Endodermal cell (in vitro differentiated cells): Measurements from ENCODE around the gene ZNRF3. TPM values are rescaled to one million over a fixed set of nuclear protein-coding genes. Genes with fewer than 3 reads are reported as not detected.
"Not testable (repeated sequence)": the region's sequence is repeated elsewhere in the genome, so short reads cannot be mapped to it uniquely, and the experiment has no call there.

Experiments used
- DNase-seq: peaks from one replicate; pipeline ENCODE4 v3.0.0-alpha.2; 2017
- H3K27ac ChIP-seq: 2 replicates; pipeline ENCODE4 v1.5.1; 2013; ENCODE audit warnings: mild to moderate bottlenecking, low read depth, low read length, moderate library complexity
- H3K27me3 ChIP-seq: 2 replicates; pipeline ENCODE4 v1.6.1; 2013; ENCODE audit warnings: mild to moderate bottlenecking, low read length, moderate library complexity; ENCODE audit not compliant: insufficient read depth, control insufficient read depth, poor library complexity, severe bottlenecking
- H3K36me3 ChIP-seq: 2 replicates; pipeline ENCODE4 v1.7.0; 2013; ENCODE audit warnings: mild to moderate bottlenecking, low read length, moderate library complexity; ENCODE audit not compliant: control insufficient read depth, insufficient read depth
- H3K4me1 ChIP-seq: one replicate; pipeline ENCODE4 v1.7.0; 2013; ENCODE audit warnings: low read length; ENCODE audit not compliant: control insufficient read depth, insufficient read depth
- H3K4me3 ChIP-seq: 2 replicates; pipeline ENCODE4 v1.5.1; 2013; ENCODE audit warnings: mild to moderate bottlenecking, low read length, moderate library complexity
- H3K9ac ChIP-seq: 2 replicates; pipeline ENCODE4 v1.6.1; 2013; ENCODE audit warnings: mild to moderate bottlenecking, low read length, moderate library complexity; ENCODE audit not compliant: poor library complexity, severe bottlenecking; ENCODE audit errors: extremely low read depth
- H3K9me3 ChIP-seq: 2 replicates; pipeline ENCODE4 v1.6.1; 2013; ENCODE audit warnings: mild to moderate bottlenecking, low read length, moderate library complexity; ENCODE audit not compliant: control insufficient read depth
- H3K27ac Mint-ChIP-seq: 2 replicates; pipeline ENCODE4 v1.8.0; 2020; ENCODE audit warnings: mixed read lengths
- H3K27me3 Mint-ChIP-seq: 2 replicates; pipeline ENCODE4 v1.8.0; 2021; ENCODE audit warnings: mild to moderate bottlenecking, mixed read lengths; ENCODE audit not compliant: insufficient read depth
- H3K36me3 Mint-ChIP-seq: 2 replicates; pipeline ENCODE4 v1.8.0; 2020; ENCODE audit warnings: low read depth, mixed read lengths
- H3K4me1 Mint-ChIP-seq: 2 replicates; pipeline ENCODE4 v1.8.0; 2020; ENCODE audit warnings: mixed read lengths
- H3K4me3 Mint-ChIP-seq: 2 replicates; pipeline ENCODE4 v1.8.0; 2020; ENCODE audit warnings: mild to moderate bottlenecking, moderate library complexity, mixed read lengths
- H3K9me3 Mint-ChIP-seq: 2 replicates; pipeline ENCODE4 v1.8.0; 2020; ENCODE audit warnings: mild to moderate bottlenecking, mixed read lengths
- CTCF ChIP-seq: fragments of 200-600 bp; sonication (generic); conservative IDR thresholded peaks from 2 replicates; pipeline ENCODE4 v1.5.0; 2021; ENCODE audit warnings: antibody characterized with exemption, mild to moderate bottlenecking
- WGBS, 2 experiments: methylation state at CpG; one replicate each; pipeline versions ENCODE4 v1.1.5 to v1.1.7; 2013; ENCODE audit warnings: missing lambda C conversion rate in 2 of 2, mixed read lengths in 1 of 2; ENCODE audit not compliant: insufficient coverage in 1 of 2, insufficient read length in 1 of 2; 5-methylcytosine and 5-hydroxymethylcytosine counted together
- total RNA-seq, 2 donors: library from RNA; stranded (reverse); fragmentation: NEBNext Ultra II Directional in 1 of 2; extraction: Animal tissue kit (Norgen Biotek cat#: 25700) in 1 of 2; gene quantifications; 2 replicates in 1 of 2; 3 replicates in 1 of 2; pipeline ENCODE4 v1.2.1, GENCODE V29; 2021

The ZNRF3 gene
- total RNA-seq, 2 donors from 2014 or later: 15.8 to 19.8 TPM

- no peak overlapping the region for H3K4me3 ChIP-seq
- no peak for TF ChIP-seq CTCF
- no peaks in the 10 kb centered on the region for H3K27me3 ChIP-seq
- no peak for DNase-seq
- H3K36me3 ChIP-seq: no peaks in the 10 kb centered on the region
- H3K9me3 Mint-ChIP-seq: no peaks in the 10 kb centered on the region
- no peaks in the 10 kb centered on the region for H3K9me3 ChIP-seq
- no peak overlapping the region for H3K9ac ChIP-seq
- H3K27ac ChIP-seq: no peak overlapping the region
- no peaks in the 10 kb centered on the region for H3K27me3 Mint-ChIP-seq
- H3K36me3 Mint-ChIP-seq: peaks cover 3% of the 10 kb centered on the region
- H3K4me1 ChIP-seq: peaks cover 19% of the 10 kb centered on the region
- peaks cover 32% of the 10 kb centered on the region for H3K4me1 Mint-ChIP-seq
- no peak overlapping the region for H3K4me3 Mint-ChIP-seq
- WGBS, 2 experiments: 93 to 98% methylated on average over 2 of the region's 2 CpGs
- H3K27ac Mint-ChIP-seq: peak overlapping the region; percentile 54
These were observed 149.2 kb downstream of the ZNRF3 start for GRCh38 chr22:29032584-29032983.

- H3K9me3 Mint-ChIP-seq: no peaks in the 10 kb centered on the region
- peaks cover 3% of the 10 kb centered on the region for H3K36me3 Mint-ChIP-seq
- Histone ChIP-seq H3K36me3 (no peaks in the 10 kb centered on the region), H3K9me3 (no peaks in the 10 kb centered on the region), H3K27ac (no peak overlapping the region), H3K4me3 (no peak overlapping the region), H3K27me3 (no peaks in the 10 kb centered on the region), H3K4me1 (no peaks in the 10 kb centered on the region), H3K9ac (no peak overlapping the region)
- H3K4me1 Mint-ChIP-seq: peaks cover 3% of the 10 kb centered on the region
- H3K27ac Mint-ChIP-seq: no peak overlapping the region
- no peak overlapping the region for H3K4me3 Mint-ChIP-seq
- H3K27me3 Mint-ChIP-seq: no peaks in the 10 kb centered on the region
- 92 to 100% methylated on average over 3 to 4 of the region's 4 CpGs for WGBS, 2 experiments
- no peak for TF ChIP-seq CTCF
- DNase-seq: no peak
These were observed 154.1 kb downstream of the ZNRF3 start for GRCh38 chr22:29037340-29037932.

- no peak overlapping the region for H3K4me3 Mint-ChIP-seq
- H3K4me1 ChIP-seq: no peaks in the 10 kb centered on the region
- no peak for TF ChIP-seq CTCF
- no peaks in the 10 kb centered on the region for H3K27me3 ChIP-seq
- no peaks in the 10 kb centered on the region for H3K4me1 Mint-ChIP-seq
- peak overlapping the region; percentile 23 for H3K27ac Mint-ChIP-seq
- H3K36me3 Mint-ChIP-seq: peaks cover 10% of the 10 kb centered on the region
- H3K9me3 ChIP-seq: no peaks in the 10 kb centered on the region
- DNase-seq: no peak
- peaks cover 7% of the 10 kb centered on the region for H3K36me3 ChIP-seq
- H3K9me3 Mint-ChIP-seq: no peaks in the 10 kb centered on the region
- 93 to 98% methylated on average over 8 to 9 of the region's 9 CpGs for WGBS, 2 experiments
- peak overlapping the region; percentile 60 for H3K27ac ChIP-seq
- H3K4me3 ChIP-seq: no peak overlapping the region
- no peak overlapping the region for H3K9ac ChIP-seq
- no peaks in the 10 kb centered on the region for H3K27me3 Mint-ChIP-seq
These were observed 155.8 kb downstream of the ZNRF3 start for GRCh38 chr22:29039148-29039547.

GRCh38 chr22:29039684-29040083 lies 156.3 kb downstream of the ZNRF3 start:
- not testable (repeated sequence) for H3K27ac Mint-ChIP-seq, H3K9me3 Mint-ChIP-seq, H3K9ac ChIP-seq, H3K27me3 ChIP-seq, H3K4me3 ChIP-seq, H3K4me1 Mint-ChIP-seq, H3K4me1 ChIP-seq, H3K4me3 Mint-ChIP-seq, H3K9me3 ChIP-seq, DNase-seq, H3K27me3 Mint-ChIP-seq
- H3K36me3 Mint-ChIP-seq: peaks cover 13% of the 10 kb centered on the region
- peaks cover 13% of the 10 kb centered on the region for H3K36me3 ChIP-seq
- H3K27ac ChIP-seq: peak overlapping the region; percentile 60
- 94 to 100% methylated on average over 1 to 3 of the region's 4 CpGs for WGBS, 2 experiments
